Subcutaneous abdominal adipose tissue (tissue), 5 donors: ENCODE data around the gene BTBD7.

Experiments
- H3K27ac ChIP-seq: one replicate; pipeline ENCODE4 v1.7.0; 2013; ENCODE audit warnings: low read depth, mild to moderate bottlenecking, inconsistent platforms, low read length, moderate library complexity
- H3K27me3 ChIP-seq, 5 donors: one replicate each; pipeline ENCODE4 v1.7.0; 2013; ENCODE audit warnings: low read length in 5 of 5, inconsistent platforms in 1 of 5; ENCODE audit not compliant: control insufficient read depth in 5 of 5, insufficient read depth in 4 of 5
- H3K36me3 ChIP-seq, 5 donors: one replicate each; pipeline ENCODE4 v1.7.0; 2013; ENCODE audit warnings: low read length in 5 of 5; ENCODE audit not compliant: control insufficient read depth in 5 of 5, insufficient read depth in 5 of 5
- H3K4me1 ChIP-seq, 5 donors: one replicate each; pipeline ENCODE4 v1.7.0; 2013; ENCODE audit warnings: low read length in 5 of 5, mild to moderate bottlenecking in 3 of 5, moderate library complexity in 1 of 5; ENCODE audit not compliant: control insufficient read depth in 5 of 5, insufficient read depth in 5 of 5
- H3K4me3 ChIP-seq, 5 donors: one replicate each; pipeline ENCODE4 v1.7.0; 2013; ENCODE audit warnings: low read length in 5 of 5, low read depth in 1 of 5
- H3K9ac ChIP-seq, 5 donors: one replicate each; pipeline ENCODE4 v1.7.0; 2013; ENCODE audit warnings: low read length in 5 of 5, mild to moderate bottlenecking in 4 of 5, moderate library complexity in 3 of 5
- H3K9me3 ChIP-seq, 5 donors: one replicate each; pipeline ENCODE4 v1.7.0; 2013; ENCODE audit warnings: low read length in 5 of 5; ENCODE audit not compliant: control insufficient read depth in 5 of 5
- donor health status: healthy.
- donor health status: healthy.
- donor health status: healthy.
- donor health status: healthy.
- donor health status: healthy.

BTBD7 gene

DNA sequence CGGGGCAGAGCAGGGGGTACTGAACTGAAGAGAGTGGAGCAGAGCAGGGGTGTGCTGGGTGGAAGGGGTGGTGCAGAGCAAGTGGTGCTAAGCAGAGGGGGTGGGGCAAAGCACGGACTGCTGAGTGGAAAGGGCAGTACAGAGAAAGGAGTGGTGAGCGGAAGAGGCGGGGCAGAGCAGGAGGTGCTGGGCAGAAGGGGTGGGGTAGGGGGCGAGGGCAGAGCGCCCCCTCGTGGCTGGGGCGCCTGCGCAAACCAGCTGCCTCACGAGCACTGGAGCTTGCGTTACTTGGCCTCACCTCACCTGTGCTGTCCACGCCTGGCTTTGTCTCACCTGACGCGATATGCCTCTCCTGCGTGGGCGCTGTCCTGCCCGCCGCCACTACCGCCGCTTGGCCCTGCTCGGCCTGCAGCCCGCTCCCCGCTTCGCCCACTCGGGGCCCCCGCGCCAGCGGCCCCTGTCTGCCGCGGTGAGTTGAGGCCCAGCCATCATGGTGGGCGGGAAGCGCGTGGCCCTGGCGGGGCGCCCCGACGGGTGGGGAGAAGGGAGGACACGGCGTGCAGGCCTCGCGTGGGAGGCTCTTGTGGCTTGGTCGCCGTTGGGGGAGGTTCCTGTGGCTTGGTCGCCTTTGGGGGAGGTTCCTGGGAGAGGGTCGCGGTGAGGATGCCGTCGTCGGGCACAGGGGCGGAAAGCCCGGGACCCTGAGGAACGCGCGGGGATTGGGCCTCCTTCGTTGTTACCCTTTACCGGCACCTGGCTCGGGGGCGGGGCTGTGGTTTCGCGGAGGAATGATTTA is 14.3 kb upstream of the BTBD7 start, which contains the start of gene COX8C:
Gene COX8C (plus strand): TSS at position 257 of the 796 bp plus-strand sequence. CDS start 87 bp downstream, at position 344.
- no peaks in the 10 kb centered on the region for H3K9me3 ChIP-seq
- H3K36me3 ChIP-seq, result no peaks in the 10 kb centered on the region
- H3K9ac ChIP-seq, result no peak within 1 kb of the TSS
- no peak within 1 kb of the TSS for H3K27ac ChIP-seq
- no peaks in the 10 kb centered on the region for H3K27me3 ChIP-seq
- no peak within 1 kb of the TSS for H3K4me3 ChIP-seq
- H3K4me1 ChIP-seq, result no peaks in the 10 kb centered on the region

- Histone ChIP-seq H3K9me3 (no peaks in the 10 kb centered on the region), H3K4me1 (no peaks in the 10 kb centered on the region), H3K27ac (no peak overlapping the region), H3K4me3 (no peak overlapping the region), H3K9ac (no peak overlapping the region), H3K27me3 (no peaks in the 10 kb centered on the region), H3K36me3 (no peaks in the 10 kb centered on the region)
These were observed 11.0 kb upstream of the BTBD7 start for GRCh38 chr14:93343797-93344196.

- Histone ChIP-seq H3K27ac (no peak overlapping the region), H3K4me3 (no peak overlapping the region), H3K4me1 (no peaks in the 10 kb centered on the region), H3K36me3 (no peaks in the 10 kb centered on the region), H3K9me3 (no peaks in the 10 kb centered on the region), H3K27me3 (no peaks in the 10 kb centered on the region), H3K9ac (no peak overlapping the region)
These were observed 10.4 kb upstream of the BTBD7 start for GRCh38 chr14:93343266-93343665.

GRCh38 chr14:93337884-93338283 is 5.0 kb upstream of the BTBD7 start:
- Histone ChIP-seq H3K4me3 (no peak overlapping the region), H3K9ac (no peak overlapping the region), H3K27me3 (no peaks in the 10 kb centered on the region), H3K27ac (no peak overlapping the region), H3K36me3 (no peaks in the 10 kb centered on the region), H3K4me1 (peaks cover 0 to 12% (median 10%) of the 10 kb centered on the region in 5 donors), H3K9me3 (no peaks in the 10 kb centered on the region)

- H3K9me3 ChIP-seq, result no peaks in the 10 kb centered on the region
- H3K27me3 ChIP-seq, result no peaks in the 10 kb centered on the region
- peaks cover 0 to 12% (median 10%) of the 10 kb centered on the region in 5 donors for H3K4me1 ChIP-seq
- H3K4me3 ChIP-seq, result no peak overlapping the region
- H3K27ac ChIP-seq, result no peak overlapping the region
- no peaks in the 10 kb centered on the region for H3K36me3 ChIP-seq
- H3K9ac ChIP-seq, result no peak overlapping the region
These were observed 4.4 kb upstream of the BTBD7 start for GRCh38 chr14:93337143-93337753.

GRCh38 chr14:93333631-93334103 is 831 bp upstream of the BTBD7 start:
- H3K36me3 ChIP-seq, result no peaks in the 10 kb centered on the region
- peak overlapping the region; percentile 83 to 96 (median 87) for H3K4me3 ChIP-seq
- H3K27me3 ChIP-seq, result no peaks in the 10 kb centered on the region
- H3K9me3 ChIP-seq, result no peaks in the 10 kb centered on the region
- H3K27ac ChIP-seq, result peak overlapping the region; percentile 95
- peaks cover 3 to 34% (median 31%) of the 10 kb centered on the region in 5 donors for H3K4me1 ChIP-seq
- peak overlapping the region; percentile 32 to 90 (median 88) for H3K9ac ChIP-seq

DNA sequence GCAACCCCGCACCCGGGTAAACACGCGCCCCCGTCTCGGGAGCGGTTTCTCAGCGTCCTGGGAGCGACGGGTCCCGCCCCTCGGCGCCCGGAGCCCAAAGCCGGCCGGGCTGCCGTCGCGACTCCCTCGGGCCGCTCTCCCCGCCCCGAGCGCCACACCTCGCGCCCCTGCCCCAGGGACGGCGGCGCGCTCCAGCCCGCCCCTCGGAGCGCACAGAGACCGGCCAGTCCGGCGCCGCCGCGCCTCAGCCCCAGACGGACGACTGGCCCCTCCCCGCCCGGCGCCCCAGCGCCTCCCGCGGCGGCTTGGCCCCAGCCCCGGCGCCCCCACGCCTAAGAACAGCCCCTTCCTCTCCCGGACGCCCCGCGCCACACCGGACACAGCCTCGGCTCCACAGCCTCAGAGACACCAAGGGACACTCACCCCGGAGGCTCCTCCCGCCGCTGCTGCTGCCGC is 411 bp downstream of the BTBD7 start:
- Histone ChIP-seq H3K27me3 (no peaks in the 10 kb centered on the region), H3K36me3 (no peaks in the 10 kb centered on the region), H3K4me1 (peaks cover 3 to 36% (median 31%) of the 10 kb centered on the region in 5 donors), H3K27ac (peak overlapping the region; percentile 95), H3K9me3 (no peaks in the 10 kb centered on the region), H3K4me3 (peak overlapping the region; percentile 83 to 92 (median 87)), H3K9ac (peak overlapping the region; percentile 71 to 93 (median 89))

GRCh38 chr14:93331728-93332396 is 974 bp downstream of the BTBD7 start:
- Histone ChIP-seq H3K4me1 (peaks cover 3 to 38% (median 31%) of the 10 kb centered on the region in 5 donors), H3K9ac (peak overlapping the region; percentile 71 to 93 (median 89)), H3K4me3 (peak overlapping the region; percentile 83 to 92 (median 87)), H3K27me3 (no peaks in the 10 kb centered on the region), H3K36me3 (no peaks in the 10 kb centered on the region), H3K9me3 (no peaks in the 10 kb centered on the region), H3K27ac (peak overlapping the region; percentile 95)

DNA sequence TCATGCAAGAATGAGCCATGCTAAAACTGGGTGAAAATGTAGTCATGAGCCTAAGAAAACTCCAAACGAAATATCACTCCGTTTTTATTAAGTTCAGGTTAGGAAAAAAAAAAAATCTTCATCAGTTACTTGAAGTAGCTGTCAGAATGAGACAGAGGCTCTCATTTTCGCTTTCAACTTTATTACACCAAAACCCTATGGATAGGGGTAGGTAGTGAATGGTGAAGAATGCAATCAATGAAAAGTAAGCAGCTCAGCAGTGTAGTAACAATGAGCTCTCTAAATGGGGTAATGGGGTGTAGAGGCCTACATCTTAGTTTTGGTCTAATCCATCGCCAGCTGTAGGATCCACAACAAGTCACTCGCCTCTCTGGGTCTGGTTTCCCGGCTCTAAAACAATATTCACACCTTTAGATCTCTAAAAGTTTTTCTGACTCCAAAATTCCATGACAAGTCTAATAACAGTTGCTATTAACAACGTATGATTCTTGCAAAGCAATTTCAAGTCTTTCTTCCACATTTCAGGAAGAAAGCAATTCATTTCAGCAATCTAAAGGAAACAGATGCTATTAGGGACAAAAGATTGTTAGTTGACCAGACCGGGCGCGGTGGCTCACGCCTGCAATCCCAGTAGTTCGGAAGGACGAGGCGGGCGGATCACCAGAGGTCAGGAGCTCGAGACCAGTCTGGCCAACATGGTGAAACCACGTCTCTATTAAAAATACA is 1.7 kb downstream of the BTBD7 start:
- Histone ChIP-seq H3K27ac (peak overlapping the region; percentile 95), H3K9me3 (no peaks in the 10 kb centered on the region), H3K27me3 (no peaks in the 10 kb centered on the region), H3K36me3 (no peaks in the 10 kb centered on the region), H3K4me1 (peaks cover 3 to 38% (median 31%) of the 10 kb centered on the region in 5 donors), H3K4me3 (peak overlapping the region in 3 of 5 donors; percentile 83 to 92 (median 84)), H3K9ac (peak overlapping the region in 2 of 5 donors; percentile 53 to 89)
